ENCODE data around the gene PKLR.

- TF ChIP-seq USF2 (IDR thresholded peaks at IDR 0.05; ENCODE audit: low read depth, low read length) = no peak
- TF ChIP-seq CHD1 (IDR thresholded peaks at IDR 0.05; ENCODE audit: low read depth, low read length) = no peak
- no peak for TF ChIP-seq CTCF (conservative IDR thresholded peaks at IDR 0.05; ENCODE audit: low read depth, low read length)
- TF ChIP-seq POLR2A (IDR thresholded peaks at IDR 0.05; ENCODE audit: low read depth, low read length) = no peak
- no peak for TF ChIP-seq SMC3 (IDR thresholded peaks at IDR 0.05; ENCODE audit: low read depth, low read length)
- no peak for TF ChIP-seq MXI1 (IDR thresholded peaks at IDR 0.05; ENCODE audit: borderline replicate concordance, low read depth, low read length)
- no peak for TF ChIP-seq RCOR1 (IDR thresholded peaks at IDR 0.05; ENCODE audit: insufficient replicate concordance, low read length)
- TF ChIP-seq CEBPB (IDR thresholded peaks at IDR 0.05; ENCODE audit: low read depth, low read length) = no peak
- TF ChIP-seq MAZ (IDR thresholded peaks at IDR 0.05; ENCODE audit: borderline replicate concordance, low read depth, low read length) = no peak
- no peak for TF ChIP-seq NFE2L2 (IDR thresholded peaks at IDR 0.05; ENCODE audit: low read depth, low read length)
- TF ChIP-seq MAFK (IDR thresholded peaks at IDR 0.05; ENCODE audit: low read depth, low read length) = no peak
- no peak for TF ChIP-seq ELK1 (IDR thresholded peaks at IDR 0.05; ENCODE audit: borderline replicate concordance, low read depth, low read length)
- no peak for TF ChIP-seq BHLHE40 (IDR thresholded peaks at IDR 0.05; ENCODE audit: low read depth, low read length)
- TF ChIP-seq FOS (IDR thresholded peaks at IDR 0.05; ENCODE audit: low read depth, low read length) = no peak
Observed at GRCh38 chr1:155286544-155286943, 14.7 kb downstream of the PKLR start.
